KMS-11 (cell line): ENCODE data around the gene ZNF214.
"Not testable (repeated sequence)": the region's sequence is repeated elsewhere in the genome, so short reads cannot be mapped to it uniquely, and the experiment has no call there.

Experiments used
- H2AFZ ChIP-seq: fragments of 200-600 bp; sonication (generic); 2 replicates; pipeline ENCODE4 v1.6.1; 2016; ENCODE audit warnings: antibody characterized with exemption, mixed run types, low read depth
- H3K27ac ChIP-seq: fragments of 200-600 bp; sonication (generic); 2 replicates; pipeline ENCODE4 v1.6.1; 2016; ENCODE audit warnings: mild to moderate bottlenecking, mixed run types
- H3K27me3 ChIP-seq: fragments of 200-600 bp; sonication (generic); 2 replicates; pipeline ENCODE4 v1.6.1; 2017; ENCODE audit warnings: mild to moderate bottlenecking, low read depth, mixed run types, moderate library complexity; ENCODE audit not compliant: insufficient read depth
- H3K36me3 ChIP-seq: fragments of 200-600 bp; sonication (generic); 2 replicates; pipeline ENCODE4 v1.6.1; 2017; ENCODE audit warnings: mild to moderate bottlenecking, mixed run types; ENCODE audit not compliant: insufficient read depth
- H3K4me1 ChIP-seq: fragments of 200-600 bp; sonication (generic); 2 replicates; pipeline ENCODE4 v1.6.1; 2016; ENCODE audit warnings: mild to moderate bottlenecking, low read depth, mixed run types; ENCODE audit not compliant: poor library complexity, severe bottlenecking
- H3K4me2 ChIP-seq: fragments of 200-600 bp; sonication (generic); 2 replicates; pipeline ENCODE4 v1.7.0; 2016; ENCODE audit warnings: mild to moderate bottlenecking, mixed run types
- H3K4me3 ChIP-seq: fragments of 200-600 bp; sonication (generic); IDR thresholded peaks from 2 replicates; pipeline ENCODE4 v1.6.1; 2017; ENCODE audit warnings: low read depth, low read length, mixed read lengths; ENCODE audit not compliant: insufficient read depth
- H3K79me2 ChIP-seq: fragments of 200-600 bp; sonication (generic); 2 replicates; pipeline ENCODE4 v1.6.1; 2016; ENCODE audit warnings: low read depth, mixed run types; ENCODE audit not compliant: insufficient read depth
- H3K9ac ChIP-seq: fragments of 200-600 bp; sonication (generic); 2 replicates; pipeline ENCODE4 v1.6.1; 2016; ENCODE audit warnings: mild to moderate bottlenecking, mixed run types
- H4K20me1 ChIP-seq: fragments of 200-600 bp; sonication (generic); 2 replicates; pipeline ENCODE4 v1.6.1; 2016; ENCODE audit warnings: mild to moderate bottlenecking, mixed run types; ENCODE audit not compliant: insufficient read depth
- TF ChIP-seq, protein P1 (sequence below): fragments of 200-600 bp; sonication (generic); conservative IDR thresholded peaks from 2 replicates; pipeline ENCODE4 v1.6.1; 2017; ENCODE audit warnings: low read depth, mild to moderate bottlenecking, antibody characterized with exemption, low read length, moderate library complexity, mixed read lengths

The ZNF214 gene

DNA sequence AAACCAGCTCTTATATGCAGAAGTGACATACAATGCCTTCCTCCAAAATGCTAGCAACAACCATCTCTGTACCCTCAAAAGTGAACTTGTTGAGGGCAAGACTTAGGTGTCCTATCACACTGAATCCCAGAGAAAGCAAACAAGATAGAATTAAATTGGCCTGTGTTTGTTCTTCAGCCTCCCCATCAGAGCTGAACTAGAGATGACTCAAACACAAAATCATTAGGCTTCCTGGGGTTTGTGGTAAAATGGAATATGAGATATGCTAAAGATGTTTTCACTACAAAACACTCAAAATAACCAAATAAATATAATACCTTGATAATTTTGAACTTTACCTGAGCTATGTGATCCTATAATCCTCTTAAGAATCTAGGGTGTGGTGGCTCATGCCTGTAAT is 31.6 kb downstream of the ZNF214 start:
- Histone ChIP-seq H3K27ac (no peak overlapping the region), H3K9ac (no peak overlapping the region), H3K79me2 (no peaks in the 10 kb centered on the region), H3K36me3 (no peaks in the 10 kb centered on the region), H3K4me3 (no peak overlapping the region), H3K4me1 (no peaks in the 10 kb centered on the region), H2AFZ (no peak overlapping the region), H3K27me3 (no peaks in the 10 kb centered on the region), H4K20me1 (no peaks in the 10 kb centered on the region), H3K4me2 (no peak overlapping the region)
- TF ChIP-seq, protein P1, sequence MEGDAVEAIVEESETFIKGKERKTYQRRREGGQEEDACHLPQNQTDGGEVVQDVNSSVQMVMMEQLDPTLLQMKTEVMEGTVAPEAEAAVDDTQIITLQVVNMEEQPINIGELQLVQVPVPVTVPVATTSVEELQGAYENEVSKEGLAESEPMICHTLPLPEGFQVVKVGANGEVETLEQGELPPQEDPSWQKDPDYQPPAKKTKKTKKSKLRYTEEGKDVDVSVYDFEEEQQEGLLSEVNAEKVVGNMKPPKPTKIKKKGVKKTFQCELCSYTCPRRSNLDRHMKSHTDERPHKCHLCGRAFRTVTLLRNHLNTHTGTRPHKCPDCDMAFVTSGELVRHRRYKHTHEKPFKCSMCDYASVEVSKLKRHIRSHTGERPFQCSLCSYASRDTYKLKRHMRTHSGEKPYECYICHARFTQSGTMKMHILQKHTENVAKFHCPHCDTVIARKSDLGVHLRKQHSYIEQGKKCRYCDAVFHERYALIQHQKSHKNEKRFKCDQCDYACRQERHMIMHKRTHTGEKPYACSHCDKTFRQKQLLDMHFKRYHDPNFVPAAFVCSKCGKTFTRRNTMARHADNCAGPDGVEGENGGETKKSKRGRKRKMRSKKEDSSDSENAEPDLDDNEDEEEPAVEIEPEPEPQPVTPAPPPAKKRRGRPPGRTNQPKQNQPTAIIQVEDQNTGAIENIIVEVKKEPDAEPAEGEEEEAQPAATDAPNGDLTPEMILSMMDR = no peak

DNA sequence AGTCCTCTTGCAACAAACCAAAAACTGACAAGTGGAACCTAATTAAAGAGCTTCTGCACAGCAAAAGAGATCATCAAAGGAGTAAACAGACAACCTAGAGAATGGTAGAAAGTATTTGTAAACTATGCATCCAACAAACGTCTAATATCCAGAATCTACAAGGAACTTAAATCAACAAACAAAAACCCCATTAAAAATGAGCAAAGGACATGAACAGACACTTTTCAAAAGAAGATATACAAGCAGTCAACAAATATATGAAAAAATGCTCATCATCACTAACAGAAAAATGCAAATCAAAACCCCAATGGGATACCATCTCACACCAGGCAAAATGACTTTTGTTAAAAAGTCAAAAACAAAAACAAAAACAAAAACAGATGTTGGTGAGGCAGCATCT is 33.7 kb downstream of the ZNF214 start:
- H3K4me2 ChIP-seq = no peak overlapping the region
- no peak overlapping the region for H3K27ac ChIP-seq
- no peak overlapping the region for H2AFZ ChIP-seq

DNA sequence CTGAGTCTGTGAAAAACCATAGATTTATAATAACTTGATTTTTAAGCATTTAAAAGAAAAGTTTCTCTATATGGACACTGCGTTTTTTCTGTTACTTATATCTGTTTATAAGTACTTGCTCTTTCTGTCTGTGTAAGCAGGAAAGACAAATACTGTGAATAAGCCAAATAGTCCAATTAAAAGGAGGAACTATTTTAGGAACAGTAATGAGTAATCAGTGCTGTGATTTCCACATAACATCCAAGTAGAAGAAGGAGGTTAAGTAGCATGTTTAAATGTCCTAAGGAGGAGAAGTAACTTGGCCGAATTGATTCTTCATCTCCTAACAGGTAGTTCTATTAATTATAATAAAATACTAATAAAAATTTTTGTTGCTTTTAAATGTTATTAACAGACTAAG is 40.8 kb downstream of the ZNF214 start:
- Histone ChIP-seq H3K79me2 (no peaks in the 10 kb centered on the region), H3K27me3 (no peaks in the 10 kb centered on the region), H3K4me3 (no peak overlapping the region), H3K9ac (no peak overlapping the region), H3K4me1 (no peaks in the 10 kb centered on the region), H2AFZ (no peak overlapping the region), H3K4me2 (no peak overlapping the region), H4K20me1 (no peaks in the 10 kb centered on the region), H3K27ac (no peak overlapping the region), H3K36me3 (no peaks in the 10 kb centered on the region)
- TF ChIP-seq, protein P1 = no peak

More for the DNA sequence above, 33.7 kb downstream of the ZNF214 start:
- no peaks in the 10 kb centered on the region for H4K20me1 ChIP-seq
- H3K27me3 ChIP-seq = no peaks in the 10 kb centered on the region
- H3K4me1 ChIP-seq = no peaks in the 10 kb centered on the region
- TF ChIP-seq, protein P1 = no peak
- H3K9ac ChIP-seq = no peak overlapping the region
- no peak overlapping the region for H3K4me3 ChIP-seq
- H3K36me3 ChIP-seq = no peaks in the 10 kb centered on the region
- no peaks in the 10 kb centered on the region for H3K79me2 ChIP-seq

DNA sequence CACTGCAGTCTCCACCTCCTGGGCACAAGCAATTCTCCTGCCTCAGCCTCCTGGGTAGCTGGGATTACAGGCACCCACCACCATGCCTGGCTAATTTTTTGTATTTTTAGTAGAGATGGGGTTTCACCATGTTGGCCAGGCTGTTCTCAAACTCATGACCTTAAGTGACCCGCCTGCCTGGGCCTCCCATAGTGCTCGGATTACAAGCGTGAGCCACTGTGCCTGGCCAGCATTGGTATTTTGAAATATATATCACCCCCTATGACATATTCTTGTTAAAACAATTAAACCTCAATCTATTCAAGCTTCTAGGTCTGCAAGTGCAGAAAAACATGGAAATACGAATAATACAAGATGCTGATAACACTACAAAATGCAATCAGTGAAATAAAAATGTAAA is 50.3 kb downstream of the ZNF214 start:
- H4K20me1 ChIP-seq, H3K79me2 ChIP-seq, H3K27ac ChIP-seq, H3K4me3 ChIP-seq, H3K4me1 ChIP-seq, H3K9ac ChIP-seq, H2AFZ ChIP-seq, H3K36me3 ChIP-seq, H3K27me3 ChIP-seq, H3K4me2 ChIP-seq: not testable (repeated sequence)

DNA sequence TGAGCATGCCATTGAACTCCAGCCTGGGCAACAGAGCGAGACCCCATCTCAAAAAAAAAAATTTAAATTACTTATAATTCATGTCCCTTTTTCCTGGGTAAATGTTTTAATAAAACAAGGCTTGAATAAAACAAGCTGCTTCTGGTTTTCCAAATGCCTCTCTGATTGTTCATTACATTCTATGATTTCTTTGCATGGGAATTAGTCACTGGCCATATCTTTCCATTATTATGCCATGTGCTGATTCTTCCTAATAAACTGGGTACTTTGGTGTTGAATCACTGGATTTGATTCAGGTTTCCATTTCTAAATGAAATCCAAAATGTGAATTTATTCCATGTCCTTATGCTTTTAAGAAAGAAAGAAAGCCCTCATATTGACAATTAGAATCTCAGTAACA is 51.3 kb downstream of the ZNF214 start:
- Histone ChIP-seq H3K79me2 (no peaks in the 10 kb centered on the region), H4K20me1 (no peaks in the 10 kb centered on the region), H3K4me1 (peaks cover 17% of the 10 kb centered on the region), H2AFZ (no peak overlapping the region), H3K27me3 (no peaks in the 10 kb centered on the region), H3K4me2 (no peak overlapping the region), H3K27ac (no peak overlapping the region), H3K9ac (no peak overlapping the region), H3K36me3 (no peaks in the 10 kb centered on the region), H3K4me3 (no peak overlapping the region)
- TF ChIP-seq, protein P1 = no peak
